NCI-H2171 (cell line): Measurements from ENCODE around the gene URAD.
"Not testable (repeated sequence)": the region's sequence is repeated elsewhere in the genome, so short reads cannot be mapped to it uniquely, and the experiment has no call there.

ENCODE experiments used
- DNase-seq: peaks from one replicate; lab custom pipeline; 2025; lab: John Stamatoyannopoulos, UW

The URAD gene, protein sequence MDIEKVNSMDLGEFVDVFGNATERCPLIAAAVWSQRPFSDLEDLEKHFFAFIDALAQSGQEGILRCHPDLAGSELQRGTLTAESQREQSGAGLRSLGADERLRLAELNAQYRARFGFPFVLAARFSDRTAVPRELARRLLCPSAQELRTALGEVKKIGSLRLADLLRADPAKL

DNA sequence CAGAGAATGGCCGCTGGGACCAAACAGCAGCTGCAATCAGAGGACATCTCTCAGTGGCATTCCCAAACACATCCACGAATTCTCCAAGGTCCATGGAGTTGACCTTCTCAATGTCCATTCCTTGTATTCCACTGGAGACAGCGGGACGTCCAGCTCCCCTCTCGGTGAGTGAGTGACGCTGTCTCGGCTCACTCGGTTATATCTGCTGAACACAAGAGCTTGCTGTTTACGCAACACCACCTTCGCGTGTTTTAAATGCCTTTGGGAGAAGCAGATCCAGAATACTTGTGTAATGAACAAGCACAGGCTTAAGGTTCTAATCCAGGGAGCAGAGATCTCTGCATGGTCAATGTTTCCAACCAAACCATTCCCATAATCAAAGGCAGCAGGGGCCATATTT, at the start of gene URAD:
URAD (minus strand) TSS at position 174 of the 400 bp plus-strand sequence; CDS start at position 118, 56 bp downstream.
- DNase-seq = no peak

- DNase-seq = no peak
These were observed 48.9 kb upstream of the URAD start for GRCh38 chr13:28037399-28037798.

- no peak for DNase-seq
These were observed 46.8 kb upstream of the URAD start for GRCh38 chr13:28035146-28035782.

DNA sequence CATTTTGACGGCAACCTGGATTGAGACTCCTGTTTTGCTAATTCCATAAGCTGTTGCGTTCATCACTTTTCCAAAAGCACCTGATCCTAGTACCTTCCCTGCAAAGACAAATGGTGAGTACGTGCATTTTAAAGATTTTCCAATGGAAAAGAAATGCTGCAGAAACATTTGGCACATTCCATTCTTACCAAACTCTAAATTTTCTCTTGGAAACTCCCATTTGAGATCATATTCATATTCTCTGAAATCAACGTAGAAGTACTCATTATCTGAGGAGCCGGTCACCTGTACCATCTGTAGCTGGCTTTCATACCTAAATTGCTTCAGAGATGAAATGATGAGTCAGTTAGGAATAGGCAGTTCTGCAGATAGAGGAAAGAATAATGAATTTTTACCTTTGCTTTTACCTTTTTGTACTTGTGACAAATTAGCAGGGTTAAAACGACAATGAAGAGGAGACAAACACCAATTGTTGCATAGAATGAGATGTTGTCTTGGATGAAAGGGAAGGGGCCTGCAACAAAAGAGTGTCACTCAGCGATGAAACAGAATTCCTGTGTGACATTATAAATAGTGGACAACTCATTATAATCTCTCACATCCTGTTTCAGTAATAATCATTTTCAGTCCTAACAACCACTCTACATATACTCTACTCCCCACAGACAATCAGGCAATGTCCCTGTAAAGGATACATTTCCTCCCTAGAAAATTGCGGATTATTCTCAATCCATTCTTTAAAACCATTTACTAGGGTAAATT, 45.6 kb upstream of the URAD start:
- DNase-seq = no peak

DNA sequence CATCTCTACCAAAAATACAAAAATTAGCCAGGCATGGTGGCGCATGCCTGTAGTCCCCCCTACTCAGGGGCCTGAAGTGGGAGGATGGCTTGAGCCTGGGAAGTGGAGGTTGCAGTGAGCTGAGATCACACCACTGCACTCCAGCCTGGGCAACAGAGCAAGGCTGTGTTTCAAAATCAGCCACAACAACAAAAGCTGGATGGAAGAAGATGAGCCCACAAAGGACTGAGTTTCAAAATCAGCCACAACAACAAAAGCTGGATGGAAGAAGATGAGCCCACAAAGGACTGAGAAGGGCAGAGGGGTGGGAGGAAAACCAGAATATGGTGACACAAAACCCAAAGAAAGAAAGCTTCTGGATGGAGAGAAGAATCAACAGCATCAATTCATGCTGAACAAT, 43.9 kb upstream of the URAD start:
- not testable (repeated sequence) for DNase-seq

GRCh38 chr13:28031896-28032288, 43.4 kb upstream of the URAD start:
- no peak for DNase-seq

GRCh38 chr13:28031220-28031895, 42.9 kb upstream of the URAD start:
- DNase-seq = no peak

DNA sequence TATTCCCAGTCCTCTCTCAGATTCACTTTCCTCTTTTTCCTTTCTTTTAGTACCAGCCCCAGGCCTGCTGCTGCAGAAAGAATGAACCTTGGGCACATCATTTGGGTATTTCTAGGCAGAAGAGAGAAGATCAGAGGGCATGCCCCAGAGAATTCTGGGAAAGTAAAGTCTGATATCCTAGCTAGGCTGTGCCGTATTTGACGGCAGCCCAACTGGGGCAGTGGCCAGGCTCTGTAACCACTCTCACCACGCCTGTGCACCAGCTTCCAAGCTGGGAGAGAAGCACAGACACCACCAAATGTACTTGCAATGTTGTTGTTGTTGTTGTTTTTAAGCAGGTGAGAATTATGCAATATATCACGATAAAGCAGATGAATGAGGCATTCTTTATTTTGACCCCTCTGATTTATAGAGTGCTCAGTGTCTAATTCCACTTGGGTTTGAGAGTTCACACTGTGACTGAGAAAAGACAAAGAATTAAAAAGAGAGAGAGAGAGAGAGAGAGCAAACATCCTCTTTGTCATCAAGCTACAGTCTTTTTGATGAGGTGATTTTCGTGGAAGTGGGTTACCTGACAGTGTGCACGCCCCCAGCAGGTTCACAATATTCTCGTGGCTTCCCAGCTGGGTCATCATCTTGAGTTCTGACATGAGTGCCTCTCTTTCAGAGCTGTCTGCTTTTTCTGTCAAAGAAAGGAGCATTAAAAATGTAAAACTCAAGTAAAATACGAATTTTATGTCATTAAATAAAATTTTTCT, 39.3 kb upstream of the URAD start:
- DNase-seq = no peak

DNA sequence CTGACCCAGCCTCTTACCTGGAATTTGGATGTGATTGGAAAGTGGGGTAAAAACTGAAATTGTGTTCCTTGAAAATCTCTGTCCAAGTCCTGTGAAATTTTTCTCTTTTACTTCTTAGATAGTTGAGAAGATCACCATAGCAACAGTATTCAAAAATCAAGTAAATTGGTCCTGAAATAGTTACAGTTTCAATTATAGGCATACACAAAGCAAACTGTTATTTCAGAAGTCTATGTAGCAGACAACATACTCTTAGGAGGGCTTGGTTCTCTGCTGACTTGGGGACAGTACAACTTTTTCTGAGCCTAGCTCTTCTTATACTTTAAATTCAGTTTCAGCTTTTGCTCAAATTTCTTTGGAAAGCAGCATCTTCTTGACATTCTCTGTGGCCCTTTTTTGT, 38.6 kb upstream of the URAD start:
- no peak for DNase-seq

DNA sequence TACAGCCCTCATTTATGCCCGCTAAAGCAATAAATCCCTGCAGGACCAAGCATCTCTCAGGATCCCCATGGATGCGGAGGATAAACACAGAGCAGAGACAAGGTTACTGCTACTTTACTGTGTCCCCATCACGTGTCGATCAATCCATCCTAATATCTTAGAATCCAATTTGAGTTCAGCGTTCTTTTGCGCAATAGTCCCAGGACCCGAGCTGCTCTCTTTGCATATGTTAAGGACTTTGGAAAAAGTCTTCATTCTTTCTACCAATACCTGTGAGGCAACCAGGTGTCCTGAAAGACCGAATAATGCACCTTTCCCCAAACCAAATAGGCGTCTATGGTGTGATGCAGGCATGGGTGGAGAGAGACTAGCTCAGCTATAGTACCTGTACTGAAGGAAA, 38.0 kb upstream of the URAD start:
- no peak for DNase-seq

DNA sequence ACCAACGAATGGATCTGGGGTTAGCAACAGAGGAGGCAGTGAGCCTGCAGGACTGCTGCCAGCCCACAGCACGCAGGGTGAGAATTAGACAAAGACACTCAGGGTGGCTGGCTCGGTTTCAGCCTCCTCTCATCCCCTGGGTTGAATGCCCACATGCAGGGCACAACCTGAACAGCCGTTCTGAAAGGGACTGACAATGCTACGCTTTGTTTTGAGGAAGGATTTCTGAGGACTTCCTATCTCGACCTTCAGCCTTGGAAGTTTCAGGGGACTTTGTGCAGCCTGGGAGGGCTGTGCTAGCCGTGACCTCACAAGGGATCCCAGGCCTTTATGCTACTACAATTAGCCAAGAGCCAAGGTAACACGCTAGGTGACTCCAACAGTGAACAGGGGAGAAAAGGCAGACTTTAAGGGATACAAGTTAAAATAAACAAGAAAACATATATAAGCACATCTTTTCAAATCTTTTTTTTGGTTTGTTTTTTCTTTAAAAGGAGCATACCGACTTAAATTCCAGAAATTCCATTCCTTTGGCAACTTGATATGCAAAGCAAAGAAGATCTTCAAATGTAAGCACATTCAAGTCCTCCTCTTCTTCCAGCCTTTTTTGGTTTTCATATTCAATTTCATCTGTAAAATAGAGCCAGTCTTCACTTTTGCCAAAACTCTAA, 34.5 kb upstream of the URAD start:
- DNase-seq = no peak

DNA sequence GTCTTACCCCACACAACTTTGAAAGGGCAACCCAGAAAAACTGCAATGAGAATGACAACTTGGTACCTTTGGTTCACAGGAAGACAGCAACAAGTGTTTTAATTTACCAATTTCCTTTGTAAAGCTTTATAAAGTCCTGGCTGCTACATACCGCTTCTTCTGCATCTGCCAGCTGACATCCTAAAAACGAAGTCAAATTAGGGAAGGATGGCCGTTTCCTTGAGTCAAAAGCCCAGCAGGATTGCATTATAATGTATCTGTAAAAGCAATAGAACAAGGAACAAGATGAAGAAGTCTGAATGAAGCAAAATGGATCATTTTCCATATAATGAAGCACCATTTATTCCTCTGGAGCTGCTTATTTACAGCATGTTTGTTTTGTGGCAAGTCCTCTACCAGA, 25.8 kb upstream of the URAD start:
- DNase-seq = no peak

DNA sequence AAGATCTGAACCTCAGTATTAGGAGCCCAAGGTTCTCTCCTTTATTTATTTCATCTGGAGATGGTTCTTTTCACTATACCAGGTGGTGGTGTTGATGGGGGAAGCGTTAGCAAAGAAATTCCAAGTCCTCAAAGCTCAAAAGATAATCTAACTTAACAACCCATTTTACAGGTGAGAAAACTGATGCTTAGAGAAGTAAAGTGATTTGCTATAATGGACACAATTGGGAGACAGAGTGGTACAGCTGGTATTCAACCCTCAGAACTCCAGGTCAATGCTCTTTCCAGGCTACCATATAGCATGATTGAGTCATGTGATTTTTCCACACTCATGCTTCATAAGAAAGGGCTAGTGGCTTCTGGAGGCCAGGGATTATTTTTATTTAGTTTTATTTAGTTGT, 25.0 kb upstream of the URAD start:
- no peak for DNase-seq

DNA sequence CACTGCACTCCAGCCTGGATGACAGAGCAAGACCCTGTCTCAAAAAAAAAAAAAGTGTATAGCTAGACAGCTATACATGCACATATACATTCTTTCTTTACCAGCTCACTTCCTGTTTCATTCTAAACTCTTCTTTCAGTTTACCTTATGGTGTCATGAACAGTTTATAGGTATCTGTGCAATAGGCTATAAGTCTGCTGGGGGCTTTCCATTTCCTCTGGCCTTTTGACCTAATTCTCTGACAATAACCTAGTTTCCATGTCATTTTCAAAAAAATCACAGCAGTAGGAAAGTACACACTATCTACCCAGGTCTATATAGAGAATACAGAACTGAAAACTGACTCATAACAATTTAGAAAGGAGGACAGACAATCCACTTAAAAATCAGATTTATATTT, 24.4 kb upstream of the URAD start:
- DNase-seq = no peak

- DNase-seq = no peak
These were observed 23.9 kb upstream of the URAD start for GRCh38 chr13:28012383-28012782.

DNA sequence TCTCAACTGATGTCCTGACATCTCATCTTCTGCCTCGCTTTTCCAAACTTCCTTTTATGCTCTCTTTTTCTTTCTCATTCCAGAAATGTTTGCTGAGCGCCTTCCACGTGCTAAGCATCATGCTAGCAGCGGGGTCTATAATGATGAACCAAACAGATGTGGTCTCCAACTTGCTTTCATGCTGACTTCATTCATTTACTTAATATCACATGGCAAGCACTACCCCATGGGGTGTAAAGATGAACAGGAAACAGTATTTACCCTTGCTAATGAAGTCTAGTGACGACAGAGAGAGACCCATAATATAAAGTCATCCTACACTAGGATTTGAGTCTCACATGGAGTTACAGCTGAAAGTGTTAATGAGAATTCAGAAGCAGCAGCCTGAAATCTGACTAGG, 21.6 kb upstream of the URAD start:
- DNase-seq = no peak

DNA sequence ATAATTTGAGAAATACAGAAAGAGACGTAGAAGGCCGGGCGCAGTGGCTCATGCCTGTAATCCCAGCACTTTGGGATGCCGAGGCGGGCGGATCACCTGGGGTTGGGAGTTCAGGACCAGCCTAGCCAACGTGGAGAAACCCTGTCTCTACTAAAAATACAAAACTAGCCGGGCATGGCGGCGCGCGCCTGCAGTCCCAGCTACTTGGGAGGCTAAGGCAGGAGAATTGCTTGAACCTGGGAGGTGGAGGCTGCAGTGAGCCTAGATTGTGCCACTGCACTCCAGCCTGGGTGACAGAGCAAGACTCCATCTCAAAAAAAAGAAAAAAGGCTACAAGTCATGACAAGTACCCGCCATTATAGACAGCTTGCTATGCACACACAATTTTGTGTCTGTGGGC, 16.5 kb upstream of the URAD start:
- DNase-seq = not testable (repeated sequence)

- no peak for DNase-seq
These were observed 14.6 kb upstream of the URAD start for GRCh38 chr13:28002886-28003698.

- no peak for DNase-seq
These were observed 13.5 kb upstream of the URAD start for GRCh38 chr13:28001837-28002473.

GRCh38 chr13:28001049-28001448, 12.6 kb upstream of the URAD start:
- no peak for DNase-seq
